Neutrophil (primary cell): ENCODE data around the gene LMO7.

Experiments
- H3K27ac ChIP-seq: fragments of 200-600 bp; sonication (generic); 2 replicates; pipeline ENCODE4 v1.5.1; 2016; ENCODE audit warnings: mild to moderate bottlenecking, moderate library complexity
- H3K27me3 ChIP-seq: fragments of 200-600 bp; sonication (generic); 2 replicates; pipeline ENCODE4 v1.6.0; 2016; ENCODE audit warnings: mild to moderate bottlenecking
- H3K36me3 ChIP-seq: fragments of 200-600 bp; sonication (generic); 2 replicates; pipeline ENCODE4 v1.5.1; 2017
- H3K4me1 ChIP-seq, 2 experiments: fragments of 200-600 bp in 1 of 2; sonication (generic) in 1 of 2; 1 replicate in 1 of 2; 2 replicates in 1 of 2; pipeline versions ENCODE4 v1.5.1 to v1.6.1; 2013 to 2016; ENCODE audit warnings: low read depth in 1 of 2, low read length in 1 of 2, mild to moderate bottlenecking in 1 of 2, moderate library complexity in 1 of 2; ENCODE audit not compliant: control insufficient read depth in 1 of 2, insufficient read depth in 1 of 2
- H3K4me3 ChIP-seq, 2 experiments: fragments of 200-600 bp in 1 of 2; sonication (generic) in 1 of 2; 1 replicate in 1 of 2; 2 replicates in 1 of 2; pipeline ENCODE4 v1.5.1; 2013 to 2016; ENCODE audit warnings: low read depth in 1 of 2, low read length in 1 of 2, mild to moderate bottlenecking in 1 of 2, moderate library complexity in 1 of 2
- H3K9me3 ChIP-seq: fragments of 200-600 bp; sonication (generic); 2 replicates; pipeline ENCODE4 v1.5.1; 2016
- TF ChIP-seq, protein P1 (sequence below): fragments of 200-600 bp; sonication (generic); IDR thresholded peaks from 2 replicates; pipeline ENCODE4 v1.5.1; 2016; ENCODE audit warnings: antibody characterized with exemption

Gene LMO7

DNA sequence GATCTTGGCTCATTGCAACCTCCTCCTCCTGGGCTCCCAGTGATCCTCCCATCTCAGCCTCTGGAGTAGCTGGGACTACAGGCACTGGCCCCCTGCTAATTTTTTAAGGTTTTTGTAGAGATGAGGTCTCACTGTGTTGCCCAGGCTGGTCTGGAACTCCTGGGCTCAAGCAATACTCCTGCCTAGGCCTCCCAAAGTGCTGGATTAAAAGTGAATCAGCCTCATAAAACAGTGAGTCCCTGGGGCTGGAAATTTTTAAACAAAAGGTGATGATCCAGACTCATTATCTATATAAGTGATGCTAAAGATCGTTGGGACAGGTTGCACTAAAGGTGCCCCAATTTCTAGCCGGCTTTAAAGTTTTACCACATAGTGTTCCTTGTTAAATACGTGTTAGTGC, 112.7 kb downstream of the LMO7 start:
- Histone ChIP-seq H3K9me3 (no peaks in the 10 kb centered on the region), H3K4me1 (no peaks in the 10 kb centered on the region), H3K27ac (no peak overlapping the region), H3K27me3 (no peaks in the 10 kb centered on the region), H3K4me3 (no peak overlapping the region), H3K36me3 (no peaks in the 10 kb centered on the region)
- TF ChIP-seq, protein P1, sequence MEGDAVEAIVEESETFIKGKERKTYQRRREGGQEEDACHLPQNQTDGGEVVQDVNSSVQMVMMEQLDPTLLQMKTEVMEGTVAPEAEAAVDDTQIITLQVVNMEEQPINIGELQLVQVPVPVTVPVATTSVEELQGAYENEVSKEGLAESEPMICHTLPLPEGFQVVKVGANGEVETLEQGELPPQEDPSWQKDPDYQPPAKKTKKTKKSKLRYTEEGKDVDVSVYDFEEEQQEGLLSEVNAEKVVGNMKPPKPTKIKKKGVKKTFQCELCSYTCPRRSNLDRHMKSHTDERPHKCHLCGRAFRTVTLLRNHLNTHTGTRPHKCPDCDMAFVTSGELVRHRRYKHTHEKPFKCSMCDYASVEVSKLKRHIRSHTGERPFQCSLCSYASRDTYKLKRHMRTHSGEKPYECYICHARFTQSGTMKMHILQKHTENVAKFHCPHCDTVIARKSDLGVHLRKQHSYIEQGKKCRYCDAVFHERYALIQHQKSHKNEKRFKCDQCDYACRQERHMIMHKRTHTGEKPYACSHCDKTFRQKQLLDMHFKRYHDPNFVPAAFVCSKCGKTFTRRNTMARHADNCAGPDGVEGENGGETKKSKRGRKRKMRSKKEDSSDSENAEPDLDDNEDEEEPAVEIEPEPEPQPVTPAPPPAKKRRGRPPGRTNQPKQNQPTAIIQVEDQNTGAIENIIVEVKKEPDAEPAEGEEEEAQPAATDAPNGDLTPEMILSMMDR, result no peak

DNA sequence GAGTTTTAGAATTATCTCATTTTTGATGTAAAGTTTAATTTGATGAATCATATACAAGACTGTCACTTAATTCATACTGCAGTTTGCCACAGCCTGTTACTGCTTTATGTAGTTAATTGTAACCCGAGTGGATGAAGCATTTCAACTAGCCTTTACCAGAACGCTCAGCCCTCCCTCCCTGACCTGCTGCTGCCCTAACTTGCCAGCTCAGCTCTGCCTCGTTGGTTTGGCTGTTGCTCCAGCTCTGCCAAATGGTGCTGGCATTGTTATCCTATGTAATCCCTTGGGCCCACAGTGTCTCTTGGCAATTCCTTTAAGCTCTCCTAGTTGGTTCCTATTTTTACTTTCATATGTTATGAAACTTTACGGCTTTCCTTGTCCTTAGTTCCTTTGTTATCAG, 113.3 kb downstream of the LMO7 start:
- H3K27ac ChIP-seq, result no peak overlapping the region
- TF ChIP-seq, protein P1, result no peak
- H3K9me3 ChIP-seq, result no peaks in the 10 kb centered on the region
- H3K4me1 ChIP-seq, result no peaks in the 10 kb centered on the region
- H3K4me3 ChIP-seq, result no peak overlapping the region
- no peaks in the 10 kb centered on the region for H3K36me3 ChIP-seq
- no peaks in the 10 kb centered on the region for H3K27me3 ChIP-seq

DNA sequence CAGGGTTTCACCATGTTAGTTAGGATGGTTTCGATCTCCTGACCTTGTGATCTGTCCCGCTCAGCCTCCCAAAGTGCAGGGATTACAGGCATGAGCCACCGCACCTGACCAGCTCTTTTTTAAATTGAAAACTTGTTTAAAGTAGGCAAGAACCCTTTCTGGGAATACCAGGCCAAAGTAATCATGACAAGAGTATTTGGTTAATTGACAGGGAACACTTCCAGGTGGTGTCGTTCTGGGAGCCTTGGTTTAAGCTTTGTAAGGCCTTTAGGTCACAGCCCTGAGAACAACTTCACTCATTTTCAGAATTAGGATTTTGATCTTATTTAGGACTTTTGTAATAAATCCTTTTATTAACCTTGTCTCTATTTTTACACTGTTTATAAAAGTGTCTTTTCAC, 115.2 kb downstream of the LMO7 start:
- Histone ChIP-seq H3K36me3 (no peaks in the 10 kb centered on the region), H3K27ac (no peak overlapping the region), H3K4me1 (no peaks in the 10 kb centered on the region), H3K9me3 (no peaks in the 10 kb centered on the region), H3K27me3 (no peaks in the 10 kb centered on the region), H3K4me3 (no peak overlapping the region)
- TF ChIP-seq, protein P1, result no peak

DNA sequence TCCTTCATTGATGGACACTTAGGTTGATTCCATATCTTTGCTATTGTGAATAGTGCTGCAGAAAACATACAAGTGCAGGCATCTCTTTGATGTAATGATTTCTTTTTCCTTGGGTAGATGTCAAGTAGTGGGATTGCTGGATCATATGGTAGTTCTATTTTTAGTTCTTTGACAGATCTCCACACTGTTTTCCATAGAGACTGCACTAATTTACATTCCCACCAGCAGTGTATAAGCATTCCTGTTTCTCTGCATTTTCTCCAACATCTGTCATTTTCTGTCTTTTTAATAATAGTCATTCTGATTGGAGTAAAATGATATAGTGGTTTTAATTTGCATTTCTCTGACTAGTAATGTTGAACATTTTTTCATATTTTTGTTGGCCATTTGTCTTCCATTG, 116.7 kb downstream of the LMO7 start:
- Histone ChIP-seq H3K4me1 (no peaks in the 10 kb centered on the region), H3K27ac (no peak overlapping the region), H3K27me3 (no peaks in the 10 kb centered on the region), H3K9me3 (no peaks in the 10 kb centered on the region), H3K4me3 (no peak overlapping the region), H3K36me3 (no peaks in the 10 kb centered on the region)
- TF ChIP-seq, protein P1, result no peak

DNA sequence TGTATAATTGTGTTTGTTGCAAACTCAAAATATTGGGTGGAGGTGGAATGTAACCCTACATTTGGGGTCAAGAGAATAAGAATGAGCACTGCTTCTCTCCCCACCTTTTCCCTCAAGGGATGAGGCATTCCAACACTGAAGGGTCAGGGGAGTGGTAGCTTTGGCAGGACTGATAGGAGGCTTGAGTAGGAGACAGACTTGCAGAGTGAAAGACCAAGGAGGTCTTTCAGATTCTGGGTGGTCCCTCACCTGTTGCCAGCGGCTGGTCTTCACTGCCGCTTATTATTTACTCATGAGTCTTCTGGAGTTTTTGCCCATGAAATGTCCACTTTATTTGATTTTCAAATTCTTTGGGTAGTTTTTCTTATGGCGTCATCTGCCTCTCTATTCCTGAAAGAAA, 118.8 kb downstream of the LMO7 start:
- TF ChIP-seq, protein P1, result no peak
- Histone ChIP-seq H3K4me1 (no peaks in the 10 kb centered on the region), H3K4me3 (no peak overlapping the region), H3K27ac (no peak overlapping the region), H3K27me3 (no peaks in the 10 kb centered on the region), H3K36me3 (no peaks in the 10 kb centered on the region), H3K9me3 (no peaks in the 10 kb centered on the region)

DNA sequence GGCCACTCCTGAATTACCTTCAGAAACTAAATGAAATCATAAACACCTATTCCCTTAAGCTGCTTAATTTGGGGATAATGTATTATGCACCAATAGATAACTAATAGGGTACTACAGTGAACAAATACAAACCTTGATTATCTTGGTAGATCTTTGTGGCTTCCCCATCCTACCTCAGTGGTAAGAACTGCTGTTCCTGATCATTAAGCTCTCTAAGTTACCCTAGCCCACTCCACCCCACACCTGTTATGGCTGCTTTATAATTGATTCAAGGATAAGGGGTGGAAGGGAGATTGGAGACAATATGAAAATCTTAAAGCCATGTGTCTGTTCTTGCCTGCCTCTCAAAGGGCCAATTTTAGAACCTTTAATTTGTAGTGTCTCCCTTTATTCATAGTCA, 121.2 kb downstream of the LMO7 start:
- H3K36me3 ChIP-seq, result no peaks in the 10 kb centered on the region
- H3K4me1 ChIP-seq, result peaks cover 0 to 6% of the 10 kb centered on the region in 2 experiments
- no peak overlapping the region for H3K4me3 ChIP-seq

More for the DNA sequence above, 121.2 kb downstream of the LMO7 start:
- Histone ChIP-seq H3K27me3 (no peaks in the 10 kb centered on the region), H3K27ac (no peak overlapping the region), H3K9me3 (no peaks in the 10 kb centered on the region)
- TF ChIP-seq, protein P1, result no peak
